ENCODE data around the gene HSPB8.

HSPB8 gene

DNA sequence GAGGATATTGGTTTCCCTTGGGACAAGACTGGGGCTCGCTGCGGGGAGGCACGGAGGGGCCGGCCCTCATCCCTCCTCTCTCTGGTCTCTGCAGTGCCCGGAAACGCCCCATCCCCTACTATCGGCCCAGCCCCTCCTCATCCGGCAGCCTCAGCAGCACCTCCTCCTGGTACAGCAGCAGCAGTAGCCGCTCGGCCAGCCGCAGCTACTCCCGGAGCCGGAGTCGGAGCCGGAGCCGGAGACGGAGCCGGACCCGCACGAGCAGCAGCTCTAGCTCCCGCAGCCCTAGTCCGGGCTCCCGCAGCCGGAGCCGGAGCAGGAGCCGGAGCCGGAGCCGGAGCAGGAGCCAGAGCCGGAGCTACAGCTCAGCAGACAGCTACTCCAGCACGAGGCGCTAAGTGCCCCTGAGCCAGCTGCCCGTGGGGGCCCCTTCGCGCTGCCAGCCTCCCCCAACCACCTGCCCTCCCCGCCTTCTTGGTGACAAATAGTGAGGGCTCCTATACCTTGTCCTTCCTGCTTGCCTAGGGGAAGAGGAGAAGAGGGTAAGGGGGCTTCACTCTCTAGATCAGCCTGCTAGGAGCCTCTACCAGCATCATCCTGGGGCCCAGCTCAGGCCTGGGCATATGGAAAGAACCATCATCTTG lies 22.2 kb upstream of the HSPB8 start:
- H3K4me3 ChIP-seq (ENCODE audit: low read length), result no peak overlapping the region
- no peak for DNase-seq (ENCODE audit: low read depth)
- no peak for TF ChIP-seq CTCF (IDR thresholded peaks at IDR 0.05; ENCODE audit: insufficient read depth, low read depth, low read length, missing control alignments)

- TF ChIP-seq CTCF (IDR thresholded peaks at IDR 0.05; ENCODE audit: insufficient read depth, low read depth, low read length, missing control alignments), result no peak
- H3K4me3 ChIP-seq (ENCODE audit: low read length), result no peak overlapping the region
- no peak for DNase-seq (ENCODE audit: low read depth)
These were observed 21.2 kb upstream of the HSPB8 start for GRCh38 chr12:119157528-119157927.

GRCh38 chr12:119157978-119158377 lies 20.8 kb upstream of the HSPB8 start:
- no peak for TF ChIP-seq CTCF (IDR thresholded peaks at IDR 0.05; ENCODE audit: insufficient read depth, low read depth, low read length, missing control alignments)

GRCh38 chr12:119158402-119158801 lies 20.3 kb upstream of the HSPB8 start:
- H3K4me3 ChIP-seq (ENCODE audit: low read length), result no peak overlapping the region
- no peak for DNase-seq (ENCODE audit: low read depth)
- no peak for TF ChIP-seq CTCF (IDR thresholded peaks at IDR 0.05; ENCODE audit: insufficient read depth, low read depth, low read length, missing control alignments)

More at GRCh38 chr12:119157978-119158377, 20.8 kb upstream of the HSPB8 start:
- H3K4me3 ChIP-seq (ENCODE audit: low read length), result no peak overlapping the region
- no peak for DNase-seq (ENCODE audit: low read depth)

DNA sequence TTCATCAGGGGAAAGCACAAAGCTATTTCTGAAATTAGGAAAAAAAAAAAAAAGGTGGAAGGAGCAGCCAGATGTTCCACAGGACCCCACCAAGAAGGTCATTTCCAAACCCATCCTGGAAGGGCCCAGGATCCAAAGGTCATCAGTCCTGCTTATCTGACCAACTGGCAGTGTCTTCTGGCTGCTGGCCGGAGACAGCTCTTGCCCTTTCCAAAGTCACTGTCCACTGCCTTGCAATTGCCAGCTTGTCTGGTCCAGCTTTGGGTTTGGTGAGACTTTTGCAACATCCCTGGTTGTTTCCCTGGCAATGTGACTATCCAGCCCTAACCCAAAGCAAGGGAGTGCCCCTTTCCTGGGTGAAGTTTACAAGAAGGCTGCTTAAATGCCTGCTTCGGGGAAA lies 18.9 kb upstream of the HSPB8 start:
- no peak for TF ChIP-seq CTCF (IDR thresholded peaks at IDR 0.05; ENCODE audit: insufficient read depth, low read depth, low read length, missing control alignments)
- no peak for DNase-seq (ENCODE audit: low read depth)
- no peak overlapping the region for H3K4me3 ChIP-seq (ENCODE audit: low read length)

- no peak for TF ChIP-seq CTCF (IDR thresholded peaks at IDR 0.05; ENCODE audit: insufficient read depth, low read depth, low read length, missing control alignments)
- no peak overlapping the region for H3K4me3 ChIP-seq (ENCODE audit: low read length)
- DNase-seq (ENCODE audit: low read depth), result no peak
These were observed 10.8 kb upstream of the HSPB8 start for GRCh38 chr12:119167902-119168301.

DNA sequence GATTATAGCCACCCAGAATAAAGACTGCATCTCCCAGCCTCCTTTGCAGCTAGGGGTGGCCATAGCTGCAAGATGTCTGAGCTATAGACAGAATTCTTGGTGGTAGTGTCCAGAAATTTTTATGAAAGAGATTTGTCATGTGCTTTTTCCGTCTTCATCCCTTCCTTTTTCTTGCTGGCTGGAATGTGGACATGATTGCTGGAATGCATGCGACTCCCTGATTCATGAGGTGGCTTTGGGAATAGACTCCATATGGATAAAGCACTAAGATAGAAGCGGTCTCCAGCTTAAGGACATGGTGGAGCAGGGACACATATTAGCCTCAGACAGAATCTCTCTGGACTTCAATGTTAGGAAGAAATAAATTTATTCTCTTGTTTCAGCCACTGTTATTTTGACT lies 10.0 kb upstream of the HSPB8 start:
- TF ChIP-seq CTCF (IDR thresholded peaks at IDR 0.05; ENCODE audit: insufficient read depth, low read depth, low read length, missing control alignments), result no peak
- no peak overlapping the region for H3K4me3 ChIP-seq (ENCODE audit: low read length)
- no peak for DNase-seq (ENCODE audit: low read depth)

Data from epithelial cell of esophagus (primary cell).